Lung (tissue), 12 donors: ENCODE measurements around the gene FAM171A2. TPM values are rescaled to one million over a fixed set of nuclear protein-coding genes. Genes with fewer than 3 reads are reported as not detected.

Source experiments
- ATAC-seq: fragments of 200-7000 bp; cut with Tn5 transposase; one replicate; pipeline ENCODE4 v1.9.1; 2020; ENCODE audit warnings: moderate number of reproducible peaks; ENCODE audit not compliant: insufficient read depth, low FRiP score
- DNase-seq, 3 donors: peaks; one replicate each; pipeline ENCODE4 v3.0.0-alpha.2; 2013 to 2017
- H3K27ac ChIP-seq, 2 donors: one replicate each; pipeline ENCODE4 v1.5.1; 2013; ENCODE audit warnings: mild to moderate bottlenecking in 2 of 2, moderate library complexity in 2 of 2, control low read depth in 1 of 2, inconsistent platforms in 1 of 2, low read depth in 1 of 2, low read length in 1 of 2
- H3K27me3 ChIP-seq, 3 donors: one replicate each; pipeline ENCODE4 v1.5.1; 2013; ENCODE audit warnings: low read length in 2 of 3; ENCODE audit not compliant: control insufficient read depth in 3 of 3, insufficient read depth in 3 of 3
- H3K36me3 ChIP-seq, 4 donors: one replicate each; pipeline ENCODE4 v1.5.1; 2013; ENCODE audit warnings: low read length in 4 of 4, mild to moderate bottlenecking in 1 of 4, moderate library complexity in 1 of 4; ENCODE audit not compliant: control insufficient read depth in 4 of 4, insufficient read depth in 4 of 4
- H3K4me1 ChIP-seq, 5 donors: one replicate each; pipeline ENCODE4 v1.5.1; 2013; ENCODE audit warnings: low read length in 5 of 5, mild to moderate bottlenecking in 2 of 5, moderate library complexity in 1 of 5; ENCODE audit not compliant: control insufficient read depth in 5 of 5, insufficient read depth in 5 of 5
- H3K4me3 ChIP-seq: one replicate; pipeline ENCODE4 v1.5.1; 2013; ENCODE audit warnings: mild to moderate bottlenecking, control low read depth, moderate library complexity
- H3K9ac ChIP-seq, 2 donors: one replicate each; pipeline ENCODE4 v1.5.1; 2013; ENCODE audit warnings: low read length in 2 of 2, control low read depth in 1 of 2; ENCODE audit not compliant: insufficient read depth in 1 of 2
- H3K9me3 ChIP-seq, 4 donors: one replicate each; pipeline ENCODE4 v1.5.1; 2013; ENCODE audit warnings: low read length in 3 of 4, mild to moderate bottlenecking in 1 of 4, moderate library complexity in 1 of 4; ENCODE audit not compliant: control insufficient read depth in 4 of 4, insufficient read depth in 3 of 4
- CTCF ChIP-seq: IDR thresholded peaks from 2 replicates; pipeline ENCODE4 v1.5.1; 2012; ENCODE audit warnings: mild to moderate bottlenecking; ENCODE audit errors: control extremely low read depth, extremely low read depth
- WGBS, 2 donors: extraction: QIAGEN DNeasy Blood & Tissue Kit; methylation state at CpG; one replicate each; pipeline ENCODE4 v1.1.7; 2013; 5-methylcytosine and 5-hydroxymethylcytosine counted together
- polyA plus RNA-seq, 2 donors: library from polyadenylated mRNA; stranded (reverse); fragments of 200-250 nt; gene quantifications; one replicate each; pipeline ENCODE4 v1.2.1, GENCODE V29; 2013
- total RNA-seq, 2 donors: library from RNA; depleted of rRNA in 1 of 2; stranded (reverse); fragments of >200 nt in 1 of 2; gene quantifications; one replicate each; pipeline ENCODE4 v1.2.1, GENCODE V29; 2014 to 2021
- donor health status: control.
- donor health status: control.
- donor health status: Bipolar disorder and iron deficiency.
- donor health status: healthy.
- donor health status: DM: yes; HTN: yes; CAD: no.

Gene FAM171A2
- total and polyA plus RNA-seq, 4 donors, result 0.47 to 8.0 (median 0.80) TPM

GRCh38 chr17:44378171-44378705 lies 14.6 kb upstream of the FAM171A2 start:
- ATAC-seq (no peak), DNase-seq (no peak)
- no peak for TF ChIP-seq CTCF
- no peak overlapping the region for H3K4me3 ChIP-seq
- no peak overlapping the region for H3K27ac ChIP-seq
- H3K36me3 ChIP-seq, result no peaks in the 10 kb centered on the region
- H3K9me3 ChIP-seq, result no peaks in the 10 kb centered on the region
- H3K27me3 ChIP-seq, result peaks cover 0 to 10% (median 0%) of the 10 kb centered on the region in 3 donors
- no peak overlapping the region for H3K9ac ChIP-seq
- H3K4me1 ChIP-seq, result peaks cover 0 to 16% (median 7%) of the 10 kb centered on the region in 5 donors
- 86 to 90% methylated on average over 14 of the region's 14 CpGs for WGBS, 2 donors

GRCh38 chr17:44376779-44377178 lies 13.1 kb upstream of the FAM171A2 start:
- Histone ChIP-seq H3K9ac (no peak overlapping the region), H3K27me3 (peaks cover 0 to 3% (median 0%) of the 10 kb centered on the region in 3 donors), H3K4me1 (peaks cover 0 to 16% (median 7%) of the 10 kb centered on the region in 5 donors), H3K27ac (no peak overlapping the region), H3K4me3 (no peak overlapping the region), H3K36me3 (no peaks in the 10 kb centered on the region), H3K9me3 (no peaks in the 10 kb centered on the region)
- no peak for DNase-seq
- no peak for TF ChIP-seq CTCF
- 85 to 92% methylated on average over 12 of the region's 12 CpGs for WGBS, 2 donors
- no peak for ATAC-seq

- ATAC-seq (no peak), DNase-seq (peak; percentile 86 to 89 (median 86))
- Histone ChIP-seq H3K9me3 (no peaks in the 10 kb centered on the region), H3K27me3 (peaks cover 0 to 2% (median 0%) of the 10 kb centered on the region in 3 donors), H3K9ac (no peak overlapping the region), H3K4me3 (no peak overlapping the region), H3K27ac (no peak overlapping the region), H3K36me3 (no peaks in the 10 kb centered on the region), H3K4me1 (peaks cover 0 to 16% (median 7%) of the 10 kb centered on the region in 5 donors)
- TF ChIP-seq CTCF, result no peak
- WGBS, 2 donors, result 22 to 50% methylated on average over 5 of the region's 5 CpGs
Observed at GRCh38 chr17:44376124-44376523, 12.5 kb upstream of the FAM171A2 start.
